HepG2 (cell line): ENCODE data around the gene CFAP119. TPM values are rescaled to one million over a fixed set of nuclear protein-coding genes. Genes with fewer than 3 reads are reported as not detected.

Source experiments
- ARHGAP35 ChIP-seq: sonication (generic); formaldehyde crosslinking; IDR thresholded peaks from 2 replicates; pipeline ENCODE4 v1.9.0; 2022; ENCODE audit warnings: mild to moderate bottlenecking, inconsistent platforms, moderate library complexity, missing genetic modification reagents, borderline replicate concordance
- CBX2 ChIP-seq, 2 experiments: fragments of 200-600 bp in 1 of 2; sonication (generic); formaldehyde crosslinking in 1 of 2; IDR thresholded peaks; 2 replicates each; pipeline versions ENCODE4 v1.7.0 to v1.8.1; 2018 to 2022; ENCODE audit warnings: low read depth in 2 of 2, low read length in 1 of 2, mild to moderate bottlenecking in 1 of 2, missing genetic modification reagents in 1 of 2
- CHD4 ChIP-seq: fragments of 200-600 bp; sonication (generic); IDR thresholded peaks from 2 replicates; pipeline ENCODE4 v1.7.0; 2017; ENCODE audit warnings: mild to moderate bottlenecking, low read length, borderline replicate concordance
- CREM ChIP-seq, 2 experiments: sonication (generic) in 1 of 2; formaldehyde crosslinking in 1 of 2; IDR thresholded peaks; 2 replicates each; pipeline versions ENCODE4 v1.4.0 to v1.6.1; 2016 to 2020; ENCODE audit warnings: antibody characterized with exemption in 1 of 2, mild to moderate bottlenecking in 1 of 2, missing genetic modification reagents in 1 of 2
- HNRNPH1 ChIP-seq: fragments of 200-400 bp; formaldehyde crosslinking; optimal IDR thresholded peaks from 2 replicates; pipeline ENCODE3; 2017; ENCODE audit warnings: mild to moderate bottlenecking, low read depth, low read length
- JUNB ChIP-seq: sonication (generic); formaldehyde crosslinking; IDR thresholded peaks from 2 replicates; pipeline ENCODE4 v1.8.0; 2022; ENCODE audit warnings: missing genetic modification reagents, mild to moderate bottlenecking, borderline replicate concordance
- MAFG ChIP-seq: sonication (generic); formaldehyde crosslinking; IDR thresholded peaks from 2 replicates; pipeline ENCODE4 v1.5.1; 2020; ENCODE audit warnings: mild to moderate bottlenecking, missing genetic modification reagents
- POLR2AphosphoS5 ChIP-seq: IDR thresholded peaks from 2 replicates; pipeline ENCODE4 v1.6.1; 2012; ENCODE audit warnings: low read depth, low read length
- RARA ChIP-seq: IDR thresholded peaks from 2 replicates; pipeline ENCODE4 v1.6.1; 2016; ENCODE audit warnings: missing genetic modification reagents, missing compliant biosample characterization
- REPIN1 ChIP-seq: sonication (generic); formaldehyde crosslinking; IDR thresholded peaks from 2 replicates; pipeline ENCODE4 v1.8.0; 2022; ENCODE audit warnings: missing genetic modification reagents, low read depth, mild to moderate bottlenecking, borderline replicate concordance
- SKI ChIP-seq: fragments of 450-650 bp; IDR thresholded peaks from one replicate; pipeline ENCODE4 v1.6.1; 2018; ENCODE audit warnings: mild to moderate bottlenecking; ENCODE audit not compliant: partially characterized antibody
- ZBTB2 ChIP-seq: sonication (generic); formaldehyde crosslinking; IDR thresholded peaks from 2 replicates; pipeline ENCODE4 v1.8.0; 2022; ENCODE audit warnings: low read depth, missing genetic modification reagents
- ZFP1 ChIP-seq: IDR thresholded peaks from 2 replicates; pipeline ENCODE4 v1.6.1; 2016
- ZNF329 ChIP-seq: sonication (generic); formaldehyde crosslinking; IDR thresholded peaks from 2 replicates; pipeline ENCODE4 v1.9.0; 2021; ENCODE audit warnings: low read depth, mild to moderate bottlenecking, missing genetic modification reagents
- ZNF33B ChIP-seq: sonication (generic); formaldehyde crosslinking; IDR thresholded peaks from 2 replicates; pipeline ENCODE4 v1.5.1; 2020; ENCODE audit warnings: mild to moderate bottlenecking, missing genetic modification reagents
- ZNF354B ChIP-seq: sonication (generic); formaldehyde crosslinking; IDR thresholded peaks from 2 replicates; pipeline ENCODE4 v1.8.0; 2022; ENCODE audit warnings: mild to moderate bottlenecking, missing genetic modification reagents
- ZNF431 ChIP-seq: sonication (generic); formaldehyde crosslinking; IDR thresholded peaks from 2 replicates; pipeline ENCODE4 v1.9.0; 2022; ENCODE audit warnings: missing genetic modification reagents, low read depth, mild to moderate bottlenecking, borderline replicate concordance
- ZSCAN29 ChIP-seq: sonication (generic); formaldehyde crosslinking; conservative IDR thresholded peaks from 2 replicates; pipeline ENCODE4 v1.4.0; 2020; ENCODE audit warnings: mild to moderate bottlenecking, missing genetic modification reagents
- ZXDC ChIP-seq: sonication (generic); formaldehyde crosslinking; IDR thresholded peaks from 2 replicates; pipeline ENCODE4 v1.5.0; 2020; ENCODE audit warnings: mild to moderate bottlenecking, missing genetic modification reagents
- polyA plus RNA-seq, 8 experiments: library from polyadenylated mRNA; depleted of rRNA in 3 of 8; stranded (reverse) in 7 of 8; unstranded in 1 of 8; fragments of >200 nt; fragmentation: Illumina TruSeq in 4 of 8; extraction: Trizol in 4 of 8; gene quantifications; 2 replicates each; pipeline versions ENCODE4 v1.2.1 to v1.2.3, GENCODE V29; 2011 to 2016; ENCODE audit warnings: low read depth in 4 of 8, missing spikeins in 1 of 8, mixed read lengths in 1 of 8; ENCODE audit not compliant: insufficient read depth in 1 of 8
- total RNA-seq, 5 experiments: library from RNA; depleted of rRNA; stranded (reverse); fragments of >200 nt; fragmentation: Illumina TruSeq; extraction: Trizol; gene quantifications; 2 replicates each; pipeline ENCODE4 v1.2.3, GENCODE V29; 2016; ENCODE audit warnings: low read depth in 1 of 5
- TF ChIP-seq, protein P1 (sequence below): sonication (generic); formaldehyde crosslinking; conservative IDR thresholded peaks from 2 replicates; pipeline ENCODE4 v1.8.1; 2023; ENCODE audit warnings: missing genetic modification reagents
- TF ChIP-seq, protein P2 (sequence below): IDR thresholded peaks from 2 replicates; pipeline ENCODE4 v1.6.1; 2016; ENCODE audit warnings: low read depth, borderline replicate concordance

Gene CFAP119
- total and polyA plus RNA-seq, 2 of the 13 experiments (the other 11 are each of a cell fraction or from before 2014, with no cell fraction given) = 6.4 TPM

DNA sequence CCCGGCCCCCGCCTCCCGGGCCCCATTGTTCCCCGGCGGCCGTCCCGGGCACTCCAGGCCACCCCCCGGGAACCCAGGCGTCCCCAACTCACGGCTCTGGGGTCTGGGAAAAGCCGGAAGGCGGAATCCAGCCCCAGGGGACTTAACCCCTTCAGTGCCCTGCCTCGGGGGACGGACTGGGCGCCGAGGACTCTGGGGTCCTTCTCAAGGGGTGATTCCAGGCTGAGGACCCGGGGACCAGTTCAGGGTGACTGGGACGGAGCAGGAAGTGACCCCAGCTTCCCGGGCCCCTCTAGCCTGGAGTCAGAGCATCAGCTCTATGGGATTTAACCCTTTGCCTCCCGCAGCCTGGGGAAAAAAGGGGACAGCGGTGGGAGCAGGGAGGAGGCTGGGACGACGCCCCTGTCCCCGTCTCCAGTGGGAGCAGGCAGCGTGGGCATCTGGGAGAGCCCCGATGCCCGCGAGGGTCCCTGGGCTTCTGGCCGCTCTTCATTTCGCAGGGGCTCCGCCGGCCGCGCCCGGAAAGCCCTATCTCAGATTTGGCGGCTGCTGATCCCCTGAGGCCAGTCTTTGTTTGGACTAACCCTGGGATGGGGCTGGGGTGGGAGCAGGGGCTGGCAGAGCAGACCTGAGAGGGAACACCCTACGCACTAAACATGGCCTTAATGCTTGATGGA, 25.2 kb upstream of the CFAP119 start, which contains the start of gene ZNF629 (continued):
- TF ChIP-seq ZNF329 (CRISPR knock-in tag) (0 out of 2 replicates have a peak, but pooled peaks have one; percentile 66), ARHGAP35 (CRISPR knock-in tag) (peak; percentile 82; the same call in 1 of the 2 replicates), HNRNPH1 (peak; percentile 80), POLR2AphosphoS5 (peak; percentile 76), MAFG (CRISPR knock-in tag) (no peak), CREM (IDR thresholded peaks at IDR 0.05) (peak; percentile 73; the same call in 1 of the 2 replicates), CREM (CRISPR knock-in tag; IDR thresholded peaks at IDR 0.05) (no peak), JUNB (CRISPR knock-in tag) (peak; percentile 50; the same call in 1 of the 2 replicates), ZBTB2 (0 out of 2 replicates have a peak, but pooled peaks have one; percentile 53), ZFP1 (CRISPR knock-in tag) (peak; percentile 66; the same call in 1 of the 2 replicates), SKI (peak; percentile 17), REPIN1 (peak; percentile 58; the same call in 1 of the 2 replicates), ZNF354B (CRISPR knock-in tag) (no peak), CHD4 (no peak; the same call in 1 of the 2 replicates), ZSCAN29 (CRISPR knock-in tag) (no peak), ZNF431 (CRISPR knock-in tag) (0 out of 2 replicates have a peak, but pooled peaks have one; percentile 50), ZNF33B (no peak; the same call in 1 of the 2 replicates), RARA (peak; percentile 58), CBX2 (IDR thresholded peaks at IDR 0.05; ENCODE audit: low read depth, low read length) (no peak), CBX2 (CRISPR knock-in tag; IDR thresholded peaks at IDR 0.05; ENCODE audit: low read depth) (no peak), ZXDC (CRISPR knock-in tag) (peak; percentile 56; the same call in 1 of the 2 replicates)
- TF ChIP-seq, protein P1, sequence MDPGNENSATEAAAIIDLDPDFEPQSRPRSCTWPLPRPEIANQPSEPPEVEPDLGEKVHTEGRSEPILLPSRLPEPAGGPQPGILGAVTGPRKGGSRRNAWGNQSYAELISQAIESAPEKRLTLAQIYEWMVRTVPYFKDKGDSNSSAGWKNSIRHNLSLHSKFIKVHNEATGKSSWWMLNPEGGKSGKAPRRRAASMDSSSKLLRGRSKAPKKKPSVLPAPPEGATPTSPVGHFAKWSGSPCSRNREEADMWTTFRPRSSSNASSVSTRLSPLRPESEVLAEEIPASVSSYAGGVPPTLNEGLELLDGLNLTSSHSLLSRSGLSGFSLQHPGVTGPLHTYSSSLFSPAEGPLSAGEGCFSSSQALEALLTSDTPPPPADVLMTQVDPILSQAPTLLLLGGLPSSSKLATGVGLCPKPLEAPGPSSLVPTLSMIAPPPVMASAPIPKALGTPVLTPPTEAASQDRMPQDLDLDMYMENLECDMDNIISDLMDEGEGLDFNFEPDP (CRISPR knock-in tag) = 0 out of 2 replicates have a peak, but pooled peaks have one; percentile 99
- TF ChIP-seq, protein P2, sequence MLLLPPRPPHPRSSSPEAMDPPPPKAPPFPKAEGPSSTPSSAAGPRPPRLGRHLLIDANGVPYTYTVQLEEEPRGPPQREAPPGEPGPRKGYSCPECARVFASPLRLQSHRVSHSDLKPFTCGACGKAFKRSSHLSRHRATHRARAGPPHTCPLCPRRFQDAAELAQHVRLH (CRISPR knock-in tag) = peak; percentile 74; the same call in 1 of the 2 replicates
